ENCODE measurements around the gene KRT76.

KRT76 gene

DNA sequence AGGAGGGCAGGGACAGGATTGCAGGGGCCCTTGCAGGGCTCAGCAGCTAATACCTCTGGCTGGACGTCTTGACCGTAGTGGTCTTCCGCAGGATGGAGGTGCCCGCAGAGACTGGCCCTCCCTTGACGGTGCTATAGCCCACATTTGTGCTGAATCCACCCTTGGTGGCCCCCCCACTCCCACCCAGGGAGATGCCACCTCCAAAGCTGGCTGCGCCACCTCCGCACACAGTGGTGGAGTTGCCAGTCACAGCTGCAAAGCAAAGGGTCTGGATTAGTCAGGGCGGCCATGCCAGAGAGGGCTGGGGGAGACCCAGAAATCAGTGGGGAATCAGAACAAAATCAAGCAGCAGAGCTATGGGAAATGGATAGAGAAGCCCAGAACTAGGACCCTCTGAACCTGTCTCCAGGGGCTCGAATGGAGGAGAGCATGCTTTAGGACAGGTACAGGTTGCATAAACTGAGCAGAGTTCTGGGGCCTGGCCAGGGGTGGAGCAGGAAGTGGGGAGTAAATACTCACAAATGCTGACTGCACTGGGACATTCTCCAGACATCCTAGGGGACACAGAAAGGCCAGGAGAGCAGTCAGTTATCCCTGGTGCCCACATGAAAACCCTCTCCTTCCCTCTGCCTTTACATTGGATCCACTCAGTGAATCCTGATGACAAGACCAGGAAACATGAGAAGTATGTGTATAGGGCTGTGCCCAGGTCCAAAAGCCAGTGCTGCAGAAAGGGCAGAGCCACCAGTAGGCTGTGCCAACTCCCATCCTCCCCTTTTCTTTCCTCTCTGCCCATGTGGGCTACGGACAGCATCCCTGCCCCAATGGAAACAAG is 44.9 kb upstream of the KRT76 start:
- no peaks in the 10 kb centered on the region for H3K4me1 ChIP-seq (ENCODE audit: control insufficient read depth in 1 of 2, insufficient read depth in 1 of 2, low read depth in 1 of 2, low read length in 1 of 2)
- no peak overlapping the region for H3K4me3 ChIP-seq (ENCODE audit: low read depth in 1 of 2, low read length in 1 of 2)
- peaks cover 12% of the 10 kb centered on the region for H3K27me3 ChIP-seq
- no peaks in the 10 kb centered on the region for H3K9me3 ChIP-seq
- no peaks in the 10 kb centered on the region for H3K36me3 ChIP-seq
- TF ChIP-seq, protein P1, sequence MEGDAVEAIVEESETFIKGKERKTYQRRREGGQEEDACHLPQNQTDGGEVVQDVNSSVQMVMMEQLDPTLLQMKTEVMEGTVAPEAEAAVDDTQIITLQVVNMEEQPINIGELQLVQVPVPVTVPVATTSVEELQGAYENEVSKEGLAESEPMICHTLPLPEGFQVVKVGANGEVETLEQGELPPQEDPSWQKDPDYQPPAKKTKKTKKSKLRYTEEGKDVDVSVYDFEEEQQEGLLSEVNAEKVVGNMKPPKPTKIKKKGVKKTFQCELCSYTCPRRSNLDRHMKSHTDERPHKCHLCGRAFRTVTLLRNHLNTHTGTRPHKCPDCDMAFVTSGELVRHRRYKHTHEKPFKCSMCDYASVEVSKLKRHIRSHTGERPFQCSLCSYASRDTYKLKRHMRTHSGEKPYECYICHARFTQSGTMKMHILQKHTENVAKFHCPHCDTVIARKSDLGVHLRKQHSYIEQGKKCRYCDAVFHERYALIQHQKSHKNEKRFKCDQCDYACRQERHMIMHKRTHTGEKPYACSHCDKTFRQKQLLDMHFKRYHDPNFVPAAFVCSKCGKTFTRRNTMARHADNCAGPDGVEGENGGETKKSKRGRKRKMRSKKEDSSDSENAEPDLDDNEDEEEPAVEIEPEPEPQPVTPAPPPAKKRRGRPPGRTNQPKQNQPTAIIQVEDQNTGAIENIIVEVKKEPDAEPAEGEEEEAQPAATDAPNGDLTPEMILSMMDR (IDR thresholded peaks at IDR 0.05) = no peak
- H3K27ac ChIP-seq = no peak overlapping the region

DNA sequence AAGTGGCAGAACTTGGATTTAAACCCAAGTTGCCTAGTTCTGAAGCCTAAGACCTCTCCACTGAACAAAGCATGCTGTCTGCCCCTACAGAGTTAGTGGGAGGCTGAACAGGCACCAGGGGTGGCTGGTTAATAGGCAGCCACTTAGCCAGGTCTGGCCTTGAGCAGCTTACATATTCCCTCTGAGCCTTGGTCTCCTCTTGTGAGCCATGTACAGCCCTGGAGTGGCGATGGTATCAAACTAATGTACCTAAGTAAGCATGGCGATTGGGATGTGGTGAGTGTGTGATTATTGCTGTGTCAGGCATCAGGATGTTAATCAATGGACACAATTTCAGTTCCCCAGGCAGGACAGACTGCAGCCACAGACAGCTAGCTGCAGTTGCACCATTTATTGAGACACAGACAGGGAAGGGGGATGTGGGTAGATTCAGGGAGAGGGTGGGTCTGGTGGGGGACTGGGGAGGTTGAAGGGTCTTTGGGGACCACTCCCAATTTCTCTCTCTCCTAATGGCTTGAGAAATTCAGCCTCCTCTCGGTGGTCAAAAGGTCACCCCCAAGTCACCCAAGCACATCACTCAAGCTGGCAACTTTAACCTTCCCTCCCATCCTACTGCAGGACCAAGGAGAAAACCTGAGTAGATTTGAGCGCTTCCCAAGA is 44.1 kb upstream of the KRT76 start:
- H3K36me3 ChIP-seq = no peaks in the 10 kb centered on the region
- no peak overlapping the region for H3K4me3 ChIP-seq (ENCODE audit: low read depth in 1 of 2, low read length in 1 of 2)
- no peaks in the 10 kb centered on the region for H3K4me1 ChIP-seq (ENCODE audit: control insufficient read depth in 1 of 2, insufficient read depth in 1 of 2, low read depth in 1 of 2, low read length in 1 of 2)
- H3K27ac ChIP-seq = no peak overlapping the region
- peaks cover 12% of the 10 kb centered on the region for H3K27me3 ChIP-seq
- no peaks in the 10 kb centered on the region for H3K9me3 ChIP-seq
- TF ChIP-seq, protein P1 (IDR thresholded peaks at IDR 0.05) = no peak

DNA sequence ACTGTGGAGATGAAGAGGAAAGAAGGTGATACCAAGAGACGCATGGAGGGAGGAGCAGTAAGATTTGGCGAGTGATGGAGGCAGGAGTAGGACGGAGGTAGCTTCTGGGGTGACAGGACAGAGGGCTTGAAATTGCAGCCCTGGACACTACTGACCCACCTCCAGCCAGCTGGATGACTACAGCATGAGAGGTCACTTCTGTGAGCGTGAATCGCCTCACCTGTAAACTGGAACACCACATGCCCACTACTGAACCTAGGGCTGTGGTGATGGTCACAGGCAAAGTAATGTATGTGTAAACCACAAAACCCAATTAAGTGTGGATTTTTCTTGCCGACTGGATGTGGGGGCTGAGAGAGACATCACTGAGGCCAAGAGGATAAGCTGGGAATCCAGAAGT is 43.4 kb upstream of the KRT76 start:
- H3K27ac ChIP-seq = no peak overlapping the region
- peaks cover 12% of the 10 kb centered on the region for H3K27me3 ChIP-seq
- H3K4me1 ChIP-seq (ENCODE audit: control insufficient read depth in 1 of 2, insufficient read depth in 1 of 2, low read depth in 1 of 2, low read length in 1 of 2) = no peaks in the 10 kb centered on the region

DNA sequence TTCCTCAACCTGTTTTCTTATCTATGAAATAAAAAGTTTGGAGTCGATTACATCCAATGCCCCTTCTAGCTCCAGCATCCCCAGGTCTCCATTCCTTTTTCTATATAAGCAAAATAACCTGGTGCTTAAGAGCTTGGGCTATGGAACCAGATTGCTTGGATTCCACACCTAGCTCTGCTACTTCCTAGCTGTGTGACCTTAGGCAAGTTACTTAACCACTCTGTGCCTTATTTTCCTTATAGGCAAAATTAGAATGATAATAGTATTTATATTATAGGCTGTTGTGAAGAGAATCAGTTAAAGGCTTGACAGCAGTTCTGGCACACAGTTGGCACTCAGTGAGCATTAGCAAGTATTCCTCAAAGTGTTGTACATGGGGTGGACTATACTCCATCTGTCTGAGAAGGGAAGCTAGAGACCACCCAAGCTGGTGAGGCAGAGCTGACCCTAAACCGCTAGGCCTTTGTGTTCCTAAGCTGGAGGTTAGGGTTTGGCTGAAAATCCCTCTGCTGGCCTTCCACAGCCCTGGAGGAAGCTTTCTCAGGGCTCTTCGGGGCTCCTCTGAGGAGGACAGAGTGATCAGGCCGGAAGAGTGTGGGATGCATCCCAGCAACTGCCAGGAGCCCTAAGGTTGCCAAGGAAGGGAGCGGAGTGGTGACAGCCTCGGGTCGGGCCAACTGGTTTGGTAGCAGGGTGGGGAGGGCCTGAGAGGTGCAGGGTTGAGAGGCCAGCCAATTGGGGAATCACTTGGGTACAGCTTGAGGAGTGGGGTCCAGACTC is 42.8 kb upstream of the KRT76 start:
- Histone ChIP-seq H3K27me3 (peaks cover 12% of the 10 kb centered on the region), H3K36me3 (no peaks in the 10 kb centered on the region), H3K4me1 (ENCODE audit: control insufficient read depth in 1 of 2, insufficient read depth in 1 of 2, low read depth in 1 of 2, low read length in 1 of 2) (no peaks in the 10 kb centered on the region), H3K4me3 (ENCODE audit: low read depth in 1 of 2, low read length in 1 of 2) (no peak overlapping the region), H3K27ac (no peak overlapping the region), H3K9me3 (no peaks in the 10 kb centered on the region)
- TF ChIP-seq, protein P1 (IDR thresholded peaks at IDR 0.05) = no peak

More for the DNA sequence above, 43.4 kb upstream of the KRT76 start:
- no peaks in the 10 kb centered on the region for H3K36me3 ChIP-seq
- no peak overlapping the region for H3K4me3 ChIP-seq (ENCODE audit: low read depth in 1 of 2, low read length in 1 of 2)
- TF ChIP-seq, protein P1 (IDR thresholded peaks at IDR 0.05) = no peak
- no peaks in the 10 kb centered on the region for H3K9me3 ChIP-seq

DNA sequence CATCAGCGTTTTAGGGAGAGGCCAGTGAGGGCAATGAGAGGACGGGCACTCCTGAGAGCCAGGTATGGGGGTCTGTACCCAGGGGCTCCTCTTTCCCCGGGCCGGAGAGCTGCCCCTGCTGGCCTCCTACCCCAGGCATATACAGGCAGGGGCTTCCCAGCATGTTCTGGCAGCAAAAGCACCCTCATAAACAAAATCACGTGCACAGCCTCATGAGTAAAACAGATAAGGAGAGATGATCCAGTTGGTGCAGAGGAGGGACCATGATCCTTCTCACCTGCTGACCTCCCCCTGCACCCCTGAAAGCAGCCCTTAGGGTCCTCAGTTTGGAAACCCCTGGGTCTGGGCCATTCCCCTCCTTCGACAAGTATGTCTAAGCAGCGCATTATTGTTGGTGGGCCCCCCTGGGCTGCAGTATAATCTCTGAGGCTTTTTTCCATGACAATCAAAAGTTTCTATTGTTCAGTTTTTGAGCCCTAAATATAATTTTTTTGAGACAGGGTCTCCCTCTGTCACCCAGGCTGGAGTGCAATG is 41.8 kb upstream of the KRT76 start:
- peaks cover 12% of the 10 kb centered on the region for H3K27me3 ChIP-seq
- no peak overlapping the region for H3K27ac ChIP-seq
- H3K9me3 ChIP-seq = no peaks in the 10 kb centered on the region
- no peak overlapping the region for H3K4me3 ChIP-seq (ENCODE audit: low read depth in 1 of 2, low read length in 1 of 2)
- TF ChIP-seq, protein P1 (IDR thresholded peaks at IDR 0.05) = no peak
- H3K36me3 ChIP-seq = no peaks in the 10 kb centered on the region
- no peaks in the 10 kb centered on the region for H3K4me1 ChIP-seq (ENCODE audit: control insufficient read depth in 1 of 2, insufficient read depth in 1 of 2, low read depth in 1 of 2, low read length in 1 of 2)
